CD4-positive, alpha-beta T cell treated with Interleukin-21 for 1 hour (primary cell): ENCODE measurements around the gene KEL.

Experiments used
- DNase-seq: peaks from one replicate; pipeline ENCODE4 v3.0.0-alpha.2; 2020

The KEL gene

DNA sequence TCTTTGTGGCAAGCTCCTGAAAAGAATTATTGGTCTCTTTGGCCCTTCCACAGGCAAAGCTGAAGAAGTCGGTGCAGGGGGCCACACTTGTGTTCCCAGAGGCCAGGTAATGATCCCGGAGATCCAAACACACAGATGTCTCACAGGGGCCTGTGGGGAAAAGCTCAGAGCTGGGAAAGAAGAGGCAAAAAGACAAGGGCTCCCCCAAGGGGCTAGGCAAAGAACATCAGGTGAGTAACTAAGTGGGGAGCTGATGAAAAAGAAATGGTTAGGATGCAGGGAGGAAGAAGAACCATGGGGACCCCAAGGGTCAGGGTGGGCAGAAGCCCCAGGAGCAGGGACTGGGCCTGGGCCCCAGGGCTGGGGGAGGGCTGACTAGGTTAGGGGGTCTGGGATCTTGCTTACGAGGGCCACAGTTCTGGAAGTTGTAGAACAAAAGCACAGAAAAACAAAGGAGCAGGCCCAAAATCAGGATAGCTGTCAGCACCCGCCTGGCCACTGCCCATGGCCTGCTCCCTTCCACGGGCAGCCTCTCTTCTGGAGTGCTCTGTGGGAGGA lies 1.1 kb downstream of the KEL start:
- DNase-seq, result no peak

DNA sequence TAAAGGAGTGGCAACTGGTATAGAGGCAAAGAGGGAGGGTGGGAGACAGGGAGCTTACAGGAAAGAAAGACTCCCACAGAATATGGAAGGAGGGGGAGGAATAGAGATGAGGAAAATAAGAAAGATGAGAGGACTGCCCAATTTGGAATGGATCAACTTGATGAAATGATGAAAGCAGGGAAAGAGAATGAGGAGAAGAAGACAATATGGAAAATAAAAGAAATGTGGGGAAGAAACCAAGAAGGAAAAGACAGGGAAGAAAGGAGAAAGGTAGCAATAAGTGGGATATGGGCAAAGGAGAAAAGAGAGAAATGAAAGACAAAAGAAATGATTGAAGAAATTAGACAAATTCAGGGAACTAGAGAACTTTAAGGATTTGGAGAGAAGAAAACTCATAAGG lies 3.0 kb downstream of the KEL start:
- DNase-seq, result no peak

DNA sequence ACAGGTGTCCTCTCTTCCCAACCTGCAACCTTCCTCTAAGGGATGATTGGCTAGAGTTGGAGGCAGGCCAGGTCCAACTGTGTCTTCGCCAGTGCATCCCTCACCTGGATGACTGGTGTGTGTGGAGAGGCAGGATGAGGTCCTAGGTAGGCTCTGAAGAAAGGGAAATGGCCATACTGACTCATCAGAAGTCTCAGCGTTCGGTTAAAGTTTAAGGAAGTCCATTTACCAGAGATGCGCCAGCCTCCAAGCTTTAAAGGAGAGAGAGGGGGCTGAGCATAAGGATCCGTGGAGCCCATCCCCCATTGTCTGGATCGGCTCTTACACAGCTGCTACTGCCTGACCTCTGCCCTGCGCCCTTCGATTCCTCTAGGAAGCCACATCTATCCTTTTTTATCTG lies 4.4 kb downstream of the KEL start:
- no peak for DNase-seq

DNA sequence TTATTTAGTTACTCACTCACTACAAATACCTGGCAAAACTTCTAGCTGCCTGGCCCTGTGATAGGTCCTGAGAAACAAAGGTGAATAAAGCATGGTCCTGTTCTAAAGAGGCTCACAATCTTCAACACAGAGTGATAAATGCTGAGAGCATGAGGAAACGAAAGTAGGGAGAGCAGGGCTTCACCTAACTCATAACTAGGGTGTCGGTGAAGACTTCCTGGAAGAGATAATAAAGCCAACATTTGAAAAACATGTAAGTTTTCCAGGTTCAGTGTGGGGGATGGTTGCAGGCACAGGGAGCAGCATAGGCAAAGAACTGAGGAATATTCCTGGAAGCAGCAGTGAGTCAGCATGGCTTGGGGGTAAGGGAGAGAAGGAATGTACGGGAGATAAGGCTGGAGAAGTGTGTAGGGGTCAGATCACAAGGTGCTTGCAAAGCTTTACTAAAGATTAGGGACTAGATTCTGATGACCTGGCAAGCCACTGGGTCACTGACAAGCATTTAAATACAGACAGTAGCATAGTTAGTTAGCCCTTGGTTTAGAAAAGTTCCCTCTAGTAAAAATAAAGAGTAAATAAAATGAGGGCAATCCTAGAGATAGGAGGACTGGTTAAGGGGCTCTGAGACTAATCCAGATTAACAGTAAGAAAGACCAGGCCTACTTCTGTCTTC lies 5.1 kb downstream of the KEL start:
- DNase-seq, result no peak

DNA sequence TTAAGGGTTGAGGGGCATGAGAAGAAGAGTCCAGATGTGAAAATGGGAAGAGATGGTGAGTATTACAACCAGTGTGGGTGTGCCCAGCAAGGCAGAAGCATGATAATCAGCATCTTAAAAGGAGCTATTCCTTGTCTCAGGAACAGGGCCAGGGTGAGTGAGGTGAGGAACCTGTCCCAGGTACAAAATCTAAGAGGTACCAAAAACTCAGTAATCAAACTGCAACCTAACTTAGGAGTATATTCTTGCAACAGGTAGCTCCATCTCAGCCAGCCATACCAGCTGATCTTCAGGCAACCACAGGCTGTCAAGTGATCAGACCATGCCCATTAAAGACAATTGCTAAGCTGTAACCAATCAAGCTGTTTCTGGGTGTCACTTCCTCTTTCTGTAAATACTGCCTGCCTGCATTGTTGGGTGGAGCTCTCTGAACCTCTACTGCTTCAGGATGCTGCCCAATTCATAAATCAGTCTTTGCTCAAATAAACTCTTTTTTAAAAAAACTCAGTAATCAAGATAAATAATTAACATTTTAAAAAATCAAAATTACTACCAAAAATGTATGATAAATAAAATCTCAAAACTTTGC lies 7.4 kb downstream of the KEL start:
- no peak for DNase-seq

DNA sequence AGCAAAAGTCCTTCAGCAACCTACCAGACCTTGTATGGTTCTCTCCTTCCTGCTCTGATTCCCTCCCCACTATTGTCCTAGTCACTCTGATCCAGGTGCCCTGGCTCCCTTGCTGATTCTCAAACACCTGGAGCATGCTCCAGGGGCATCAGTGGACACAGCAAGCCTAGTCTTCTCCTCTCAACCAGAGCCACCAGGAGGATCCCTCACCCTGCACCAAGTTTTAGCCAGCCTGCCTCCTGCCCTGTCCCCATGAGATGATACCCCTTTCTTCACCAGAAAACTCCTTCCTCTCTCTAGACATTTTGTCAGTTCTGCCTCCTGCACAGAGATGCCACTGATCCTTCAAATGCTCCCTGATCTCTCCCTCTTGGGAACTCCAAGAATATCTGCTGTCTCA lies 11.9 kb downstream of the KEL start:
- DNase-seq, result no peak

DNA sequence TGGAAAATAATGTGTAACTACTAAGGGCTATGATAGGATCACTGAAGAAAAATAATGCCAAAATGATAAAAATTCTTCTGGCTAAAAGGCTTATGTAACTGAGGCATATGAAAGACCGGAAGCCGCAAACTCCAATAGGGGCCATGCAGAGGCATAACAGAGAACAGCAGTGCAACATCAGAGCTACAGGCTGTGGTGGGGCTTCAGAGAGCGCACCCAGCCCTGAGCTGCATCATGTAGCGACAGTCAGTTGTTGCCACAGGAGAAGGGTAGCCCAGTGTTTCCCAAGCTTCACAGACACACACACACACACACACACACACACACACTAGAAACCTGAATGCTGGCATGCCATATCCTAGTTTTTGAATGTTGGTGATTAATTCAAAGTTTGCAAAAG lies 13.6 kb downstream of the KEL start:
- no peak for DNase-seq

DNA sequence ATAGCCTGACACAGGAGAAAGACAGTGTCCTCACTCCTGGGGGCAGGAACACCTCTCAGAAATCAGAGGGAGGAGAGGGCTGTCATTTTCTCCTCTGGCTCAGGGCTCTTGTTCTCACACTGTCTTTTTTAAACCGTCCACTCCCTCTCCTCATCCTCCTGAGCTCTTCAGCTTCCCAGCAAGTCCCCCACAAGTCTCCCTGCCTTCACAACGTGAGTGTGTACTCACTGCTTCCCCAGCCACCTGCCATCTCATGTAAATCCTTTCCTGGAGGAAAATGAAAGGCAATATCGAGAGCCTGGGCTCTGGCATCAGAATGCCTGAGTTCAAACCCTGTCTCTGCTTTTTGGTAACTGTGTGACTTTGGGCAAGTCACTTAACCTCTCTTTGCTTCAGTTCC lies 17.2 kb downstream of the KEL start:
- no peak for DNase-seq

DNA sequence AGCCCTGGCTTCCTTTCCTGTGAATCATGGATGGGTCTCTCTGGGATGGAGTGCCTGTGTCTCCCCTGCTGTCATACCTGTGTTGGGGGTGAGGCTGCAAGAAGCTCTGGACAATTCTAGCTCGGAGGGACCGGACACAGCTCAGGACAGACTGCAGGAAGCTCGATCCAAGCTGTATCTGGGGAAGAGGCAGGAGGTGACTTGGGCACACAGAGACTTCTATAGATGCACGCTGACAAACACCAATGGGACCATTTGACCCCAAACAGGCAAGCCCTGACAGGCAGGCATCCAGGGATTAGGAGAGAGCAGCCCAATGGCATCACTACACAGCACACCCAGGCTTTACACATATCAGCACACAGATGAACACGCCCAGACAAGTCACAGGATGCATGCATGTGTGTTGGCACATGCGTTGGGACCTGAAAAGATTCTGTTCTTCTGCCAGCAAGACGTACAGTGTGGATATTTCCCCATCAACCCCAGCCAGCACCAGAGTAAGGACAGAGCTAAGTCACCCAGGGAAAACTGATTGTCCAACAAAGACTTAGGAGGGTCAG lies 18.4 kb downstream of the KEL start:
- no peak for DNase-seq

DNA sequence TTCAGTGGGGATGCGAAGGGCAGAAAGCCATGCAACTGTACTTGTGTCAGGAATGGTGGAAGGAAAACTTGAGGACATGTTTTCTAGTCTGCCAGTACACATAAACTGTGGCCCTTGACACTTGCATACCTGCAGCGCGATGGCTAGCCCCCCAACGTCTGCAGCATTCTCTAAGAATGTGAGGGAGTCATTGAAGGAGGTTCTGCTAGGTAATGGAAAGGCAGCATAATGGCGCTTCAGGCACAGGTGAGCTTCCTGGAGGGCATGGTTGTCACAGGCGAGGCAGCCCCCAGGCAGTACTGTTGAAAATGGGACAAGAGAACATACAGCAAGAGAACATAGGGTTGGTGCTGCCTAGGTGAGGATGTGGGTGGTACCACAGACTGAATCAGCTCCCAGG lies 19.4 kb downstream of the KEL start:
- DNase-seq, result no peak

DNA sequence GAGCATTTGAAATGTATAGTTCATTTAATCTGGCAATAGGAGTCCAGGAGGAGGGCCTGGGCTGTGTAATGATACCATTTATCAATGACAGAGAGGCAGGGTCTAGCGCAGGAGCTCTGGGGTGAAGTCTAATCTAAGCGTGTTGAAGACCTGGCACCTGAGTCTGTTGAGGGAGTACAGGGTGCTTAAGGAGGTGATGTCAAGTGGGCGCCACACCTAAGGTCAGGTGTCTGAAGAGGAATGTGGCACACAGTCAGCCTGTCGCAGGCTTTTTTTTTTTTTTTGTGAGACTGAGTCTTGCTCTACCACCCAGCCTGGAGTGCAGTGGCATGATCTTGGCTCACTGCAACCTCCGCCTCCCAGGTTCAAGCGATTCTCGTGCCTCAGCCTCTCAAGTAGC lies 20.6 kb downstream of the KEL start:
- no peak for DNase-seq

DNA sequence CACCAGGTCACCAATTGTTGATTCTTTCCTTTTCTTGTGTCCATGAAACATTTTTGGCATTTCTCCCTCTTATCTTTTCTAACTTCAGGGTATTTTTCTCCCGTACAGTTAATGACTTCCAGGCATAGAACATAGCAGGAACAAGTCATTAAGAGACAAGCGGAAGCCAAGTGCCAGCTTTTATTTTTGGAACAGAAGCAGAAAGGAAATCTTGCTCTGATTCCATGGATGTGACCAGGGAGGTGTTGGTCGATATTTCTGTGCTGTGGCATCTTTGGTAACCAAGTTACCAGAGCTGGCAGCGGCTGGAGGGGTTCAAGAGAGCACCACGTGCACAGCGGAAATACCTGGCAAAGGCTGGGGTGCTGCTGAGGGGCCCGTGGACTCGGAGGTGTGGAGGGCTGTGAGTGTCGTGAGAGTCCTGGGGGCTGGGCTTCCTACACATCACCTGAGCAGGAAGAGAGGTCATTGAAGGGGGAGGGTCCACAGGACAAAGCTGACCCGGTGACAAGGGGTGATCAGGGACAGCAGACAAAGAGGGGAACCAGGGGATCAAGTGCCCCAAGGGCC lies 21.1 kb downstream of the KEL start:
- no peak for DNase-seq

DNA sequence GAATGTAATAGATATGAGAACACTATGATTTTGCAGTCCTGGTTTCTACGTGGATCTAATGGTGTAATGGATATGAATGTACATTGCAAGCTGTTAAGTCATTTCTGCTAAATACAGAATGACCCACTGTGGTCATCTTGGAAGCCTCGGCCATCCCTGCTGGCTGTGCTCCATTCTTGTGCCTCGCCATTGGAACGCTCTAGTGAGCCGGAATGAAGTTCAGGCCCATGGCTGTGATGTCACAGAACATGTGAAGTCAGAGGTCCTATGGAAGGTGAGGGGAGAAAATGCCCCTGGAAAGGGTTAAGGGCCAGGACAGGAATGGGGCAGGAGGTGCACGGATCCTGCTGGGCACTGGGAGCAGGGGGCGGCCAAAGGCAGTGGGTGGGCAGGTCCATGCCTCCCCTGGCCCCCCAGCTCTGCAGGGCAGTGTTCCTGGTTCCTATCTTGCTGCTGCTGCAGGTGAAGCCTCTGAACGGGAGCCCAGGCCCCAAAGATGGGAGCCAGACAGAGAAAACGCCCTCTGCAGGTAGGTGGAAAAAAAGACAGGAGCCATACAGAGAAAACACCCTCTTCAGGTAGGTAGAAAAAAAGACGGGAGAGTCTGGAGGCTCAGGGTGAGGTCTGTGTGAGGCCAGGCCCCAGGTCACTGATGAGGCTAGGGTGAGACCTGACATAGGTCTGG lies 22.8 kb downstream of the KEL start, which contains the start of gene LLCFC1:
TSS of gene LLCFC1 (plus strand) at position 259 of the 685 bp plus-strand sequence. CDS start at position 397, 138 bp downstream.
- DNase-seq, result peak; percentile 13

DNA sequence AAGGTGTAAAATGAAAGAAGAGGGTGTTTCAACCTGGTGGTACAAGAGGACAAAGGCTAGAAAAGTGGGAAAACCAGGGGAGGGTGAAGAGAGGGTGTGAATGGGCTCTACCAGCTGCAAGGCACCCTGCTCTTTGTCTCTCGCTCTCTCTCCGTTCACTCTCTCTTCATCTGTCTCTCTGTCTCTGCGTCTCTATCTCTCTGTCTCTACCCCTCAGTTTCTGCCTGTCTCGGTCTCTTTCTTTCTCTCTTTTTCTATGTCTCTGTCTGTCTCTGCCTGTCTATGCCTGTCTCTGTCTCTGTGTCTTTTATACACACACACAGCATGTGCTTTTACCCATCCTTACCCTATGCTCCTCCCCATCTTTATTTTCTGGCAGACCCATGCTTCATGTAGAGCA lies 23.6 kb downstream of the KEL start:
- DNase-seq, result no peak

DNA sequence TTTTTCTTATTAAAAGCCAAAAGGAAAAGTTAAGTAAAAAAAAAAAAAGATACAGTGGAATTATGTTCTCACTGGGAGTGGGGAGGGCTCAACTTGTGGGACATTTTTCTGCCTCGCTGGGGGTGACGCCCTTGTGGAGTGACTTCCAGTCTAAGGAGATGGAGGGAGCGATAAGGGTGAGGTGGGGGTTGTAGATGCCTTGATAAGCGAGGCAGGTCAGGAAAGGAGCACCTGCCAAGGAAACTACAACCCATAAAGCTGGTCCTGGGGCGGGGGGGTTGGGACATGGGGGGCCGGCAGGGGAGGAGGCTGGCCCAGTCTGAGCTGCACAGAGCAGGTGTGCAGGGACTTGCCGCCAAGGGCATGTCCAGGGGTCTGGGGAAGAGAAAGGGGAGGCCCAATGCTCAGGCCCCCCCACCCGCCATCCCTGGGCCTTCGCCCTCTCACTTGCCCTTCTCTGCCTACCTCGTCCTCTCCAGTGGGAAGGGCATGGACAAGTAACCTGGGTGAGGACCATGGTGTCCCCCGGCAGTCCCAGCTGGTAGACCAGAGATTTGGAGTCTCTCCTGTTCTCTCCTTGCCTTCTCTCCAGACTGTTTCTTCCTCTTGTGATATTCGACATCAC lies 26.1 kb downstream of the KEL start:
- DNase-seq, result no peak

DNA sequence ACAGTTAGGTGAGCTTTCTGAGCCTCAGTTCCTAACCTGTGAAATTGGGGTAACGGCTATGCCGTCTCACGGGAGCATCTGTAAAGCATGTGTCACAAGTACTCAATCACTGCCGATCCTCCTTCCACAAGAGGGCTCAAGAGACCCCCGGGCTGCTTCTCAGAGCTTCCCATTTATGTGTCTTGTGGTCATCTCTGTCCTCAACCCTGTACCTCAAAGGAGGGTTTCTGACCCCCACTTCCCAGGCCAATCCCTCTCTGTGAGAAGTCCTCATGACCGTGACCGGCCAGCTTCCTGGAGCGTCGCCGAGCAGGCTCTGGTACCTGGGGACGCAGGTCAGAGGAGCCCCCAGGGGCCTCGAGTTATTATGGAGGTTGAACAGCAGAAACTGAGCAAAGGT lies 28.1 kb downstream of the KEL start:
- no peak for DNase-seq

DNA sequence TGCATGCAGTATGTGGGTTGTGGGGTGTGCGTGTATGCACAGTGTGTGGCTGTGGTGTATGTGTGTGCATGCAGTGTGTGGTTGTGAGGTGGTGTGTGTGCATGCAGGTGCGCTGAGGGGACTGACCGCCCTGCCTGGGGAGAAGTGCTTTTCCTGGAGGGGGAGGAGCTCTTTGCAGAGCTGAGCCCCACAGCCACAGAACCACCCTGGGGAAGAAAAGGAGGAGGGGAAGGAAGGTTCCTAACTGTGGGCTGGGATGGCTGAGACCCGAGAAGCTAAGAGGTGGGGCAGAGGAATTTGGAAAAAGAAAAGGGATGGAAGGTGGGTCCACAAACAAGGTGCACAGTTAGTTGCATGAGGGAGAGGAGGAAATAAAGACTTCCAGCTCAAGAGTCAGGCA lies 28.5 kb downstream of the KEL start, which contains the start of gene TRPV5:
TSS of gene TRPV5 (minus strand) at position 123 of the 400 bp plus-strand sequence. CDS start 287 bp downstream, outside the sequence.
- no peak for DNase-seq

DNA sequence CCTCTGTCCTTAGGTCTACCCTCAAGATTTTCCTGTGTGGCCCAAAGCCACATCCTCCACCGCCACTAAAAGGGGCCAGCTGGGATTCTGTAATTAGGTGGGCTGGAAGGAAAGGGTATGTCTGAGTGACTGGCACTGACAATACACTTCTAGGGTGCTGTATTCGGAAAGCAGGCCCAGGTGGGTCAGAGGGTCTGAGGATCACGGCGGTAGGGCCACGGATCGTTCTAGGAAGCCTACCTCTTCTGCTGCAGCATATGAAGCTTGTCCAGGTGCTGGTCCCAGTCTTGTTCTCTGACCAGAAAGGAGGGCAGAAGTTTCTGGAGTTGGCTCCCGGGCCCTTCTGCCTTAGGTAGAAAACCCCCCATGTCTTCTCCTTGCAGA lies 29.1 kb downstream of the KEL start:
- no peak for DNase-seq

DNA sequence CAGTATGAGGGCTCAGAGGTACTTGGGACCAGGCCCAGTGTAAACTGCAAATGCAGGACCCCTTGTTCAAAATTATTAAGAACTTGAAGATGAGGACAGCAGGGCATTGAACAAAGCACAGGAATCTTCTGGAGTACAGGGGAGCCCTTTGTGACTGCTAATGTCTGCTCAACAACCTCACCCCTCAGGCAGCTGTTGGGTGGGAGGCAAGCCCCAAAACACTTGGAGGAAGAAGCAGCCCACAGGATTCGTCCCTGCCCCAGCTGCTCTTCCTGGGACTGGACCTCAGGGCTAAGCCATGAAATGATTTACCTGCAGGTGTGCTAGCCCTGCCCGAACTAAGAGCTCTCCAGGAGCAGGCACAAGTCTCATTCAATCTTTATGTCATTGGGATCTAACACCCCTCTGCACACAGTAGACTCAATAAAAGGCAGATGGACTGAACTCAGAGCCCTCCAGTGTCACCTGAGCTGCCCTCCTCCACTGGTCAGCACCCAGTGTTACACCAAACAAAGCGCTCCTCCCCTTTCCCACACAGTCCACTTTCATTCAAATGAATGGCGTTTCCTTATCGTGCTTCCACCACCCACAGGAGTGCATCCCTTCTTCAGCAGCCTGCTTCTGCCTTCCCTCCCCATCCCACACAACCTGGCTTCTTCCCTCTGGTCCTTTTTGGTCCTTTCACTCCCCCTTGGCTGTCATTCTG lies 29.6 kb downstream of the KEL start:
- no peak for DNase-seq

DNA sequence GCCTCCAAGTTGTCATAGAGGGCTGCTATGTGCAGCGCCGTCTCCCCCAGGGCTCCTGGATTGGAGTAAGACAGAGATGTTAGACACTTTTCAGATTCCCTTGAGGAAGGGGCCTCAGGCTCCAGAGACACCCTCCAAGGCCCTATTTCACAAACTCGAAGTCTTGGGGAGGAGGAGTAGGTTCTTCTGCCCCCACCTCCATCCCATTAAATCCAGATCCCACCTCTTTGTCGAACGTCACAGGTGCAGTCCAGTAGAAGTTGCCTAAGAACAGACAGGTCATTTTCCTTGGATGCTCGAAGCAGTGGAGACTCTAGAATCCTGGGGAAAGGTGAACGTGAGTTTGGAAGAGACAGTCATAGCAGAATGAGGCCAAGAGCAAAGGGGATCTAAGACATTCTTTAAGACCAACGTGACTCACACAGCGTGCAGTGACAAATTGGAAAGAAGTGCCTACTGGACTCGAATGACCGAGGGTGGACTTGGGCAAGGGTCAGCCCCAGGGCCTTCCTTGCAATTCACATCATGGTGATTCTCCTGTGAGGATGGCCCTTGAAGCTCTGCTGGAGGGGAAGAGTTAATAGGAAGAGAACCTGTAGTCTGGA lies 31.9 kb downstream of the KEL start:
- DNase-seq, result no peak

DNA sequence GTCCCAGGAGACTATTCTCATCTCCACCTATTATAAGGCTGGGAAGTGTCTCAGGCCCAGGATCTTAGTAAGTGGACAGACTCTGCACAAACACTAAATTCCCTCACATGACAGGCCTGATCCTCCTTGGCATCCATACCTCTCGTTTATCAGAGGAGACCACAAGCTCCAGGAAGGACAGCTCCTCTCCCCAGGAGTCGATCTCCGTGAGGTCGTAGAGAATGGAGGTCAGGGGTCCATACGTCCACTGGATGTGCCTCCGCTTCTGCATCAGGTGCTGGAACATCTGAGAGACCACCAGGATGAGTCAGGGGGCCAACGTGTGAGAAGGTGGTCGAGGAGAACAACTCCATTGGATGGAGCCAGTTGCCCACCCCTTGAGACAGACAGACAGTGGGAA lies 34.2 kb downstream of the KEL start:
- no peak for DNase-seq
